GM20000 (cell line): ENCODE results near the gene LASP1NB.

Source experiments
- DNase-seq: peaks from one replicate; pipeline ENCODE4 v3.0.0; 2012; ENCODE audit warnings: low spot score
- CTCF ChIP-seq: IDR thresholded peaks from 2 replicates; pipeline ENCODE4 v1.5.1; 2012; ENCODE audit warnings: mild to moderate bottlenecking, control low read depth; ENCODE audit errors: extremely low read depth, missing control alignments

LASP1NB gene

GRCh38 chr17:38892083-38892482 is 33.3 kb upstream of the LASP1NB start:
- no peak for TF ChIP-seq CTCF
- no peak for DNase-seq

GRCh38 chr17:38892620-38893019 is 32.8 kb upstream of the LASP1NB start:
- TF ChIP-seq CTCF, result no peak
- DNase-seq, result no peak

- no peak for TF ChIP-seq CTCF
- no peak for DNase-seq
Observed at GRCh38 chr17:38893113-38893512, 32.3 kb upstream of the LASP1NB start.

- no peak for DNase-seq
Observed at GRCh38 chr17:38893607-38894006, 31.8 kb upstream of the LASP1NB start.

GRCh38 chr17:38894276-38894675 is 31.1 kb upstream of the LASP1NB start:
- TF ChIP-seq CTCF, result no peak
- DNase-seq, result no peak

More at GRCh38 chr17:38893607-38894006, 31.8 kb upstream of the LASP1NB start:
- TF ChIP-seq CTCF, result no peak

- no peak for DNase-seq
- TF ChIP-seq CTCF, result no peak
Observed at GRCh38 chr17:38896346-38896954, 29.0 kb upstream of the LASP1NB start.

GRCh38 chr17:38897176-38897575 is 28.2 kb upstream of the LASP1NB start:
- no peak for DNase-seq
- TF ChIP-seq CTCF, result no peak
